Endodermal cell (in vitro differentiated cells): ENCODE results near the gene PRG2. TPM values are rescaled to one million over a fixed set of nuclear protein-coding genes. Genes with fewer than 3 reads are reported as not detected.

Experiments
- DNase-seq: peaks from one replicate; pipeline ENCODE4 v3.0.0-alpha.2; 2017
- H3K27ac ChIP-seq: 2 replicates; pipeline ENCODE4 v1.5.1; 2013; ENCODE audit warnings: mild to moderate bottlenecking, low read depth, low read length, moderate library complexity
- H3K27me3 ChIP-seq: 2 replicates; pipeline ENCODE4 v1.6.1; 2013; ENCODE audit warnings: mild to moderate bottlenecking, low read length, moderate library complexity; ENCODE audit not compliant: insufficient read depth, control insufficient read depth, poor library complexity, severe bottlenecking
- H3K36me3 ChIP-seq: 2 replicates; pipeline ENCODE4 v1.7.0; 2013; ENCODE audit warnings: mild to moderate bottlenecking, low read length, moderate library complexity; ENCODE audit not compliant: control insufficient read depth, insufficient read depth
- H3K4me1 ChIP-seq: one replicate; pipeline ENCODE4 v1.7.0; 2013; ENCODE audit warnings: low read length; ENCODE audit not compliant: control insufficient read depth, insufficient read depth
- H3K4me3 ChIP-seq: 2 replicates; pipeline ENCODE4 v1.5.1; 2013; ENCODE audit warnings: mild to moderate bottlenecking, low read length, moderate library complexity
- H3K9ac ChIP-seq: 2 replicates; pipeline ENCODE4 v1.6.1; 2013; ENCODE audit warnings: mild to moderate bottlenecking, low read length, moderate library complexity; ENCODE audit not compliant: poor library complexity, severe bottlenecking; ENCODE audit errors: extremely low read depth
- H3K9me3 ChIP-seq: 2 replicates; pipeline ENCODE4 v1.6.1; 2013; ENCODE audit warnings: mild to moderate bottlenecking, low read length, moderate library complexity; ENCODE audit not compliant: control insufficient read depth
- H3K27ac Mint-ChIP-seq: 2 replicates; pipeline ENCODE4 v1.8.0; 2020; ENCODE audit warnings: mixed read lengths
- H3K27me3 Mint-ChIP-seq: 2 replicates; pipeline ENCODE4 v1.8.0; 2021; ENCODE audit warnings: mild to moderate bottlenecking, mixed read lengths; ENCODE audit not compliant: insufficient read depth
- H3K36me3 Mint-ChIP-seq: 2 replicates; pipeline ENCODE4 v1.8.0; 2020; ENCODE audit warnings: low read depth, mixed read lengths
- H3K4me1 Mint-ChIP-seq: 2 replicates; pipeline ENCODE4 v1.8.0; 2020; ENCODE audit warnings: mixed read lengths
- H3K4me3 Mint-ChIP-seq: 2 replicates; pipeline ENCODE4 v1.8.0; 2020; ENCODE audit warnings: mild to moderate bottlenecking, moderate library complexity, mixed read lengths
- H3K9me3 Mint-ChIP-seq: 2 replicates; pipeline ENCODE4 v1.8.0; 2020; ENCODE audit warnings: mild to moderate bottlenecking, mixed read lengths
- CTCF ChIP-seq: fragments of 200-600 bp; sonication (generic); conservative IDR thresholded peaks from 2 replicates; pipeline ENCODE4 v1.5.0; 2021; ENCODE audit warnings: antibody characterized with exemption, mild to moderate bottlenecking
- WGBS, 2 experiments: methylation state at CpG; one replicate each; pipeline versions ENCODE4 v1.1.5 to v1.1.7; 2013; ENCODE audit warnings: missing lambda C conversion rate in 2 of 2, mixed read lengths in 1 of 2; ENCODE audit not compliant: insufficient coverage in 1 of 2, insufficient read length in 1 of 2; 5-methylcytosine and 5-hydroxymethylcytosine counted together
- total RNA-seq, 2 donors: library from RNA; stranded (reverse); fragmentation: NEBNext Ultra II Directional in 1 of 2; extraction: Animal tissue kit (Norgen Biotek cat#: 25700) in 1 of 2; gene quantifications; 2 replicates in 1 of 2; 3 replicates in 1 of 2; pipeline ENCODE4 v1.2.1, GENCODE V29; 2021

Gene PRG2
- total RNA-seq, 2 donors from 2014 or later: 0.42 TPM; not detected in 1

GRCh38 chr11:57424137-57424791, 33.8 kb upstream of the PRG2 start:
- H3K9me3 Mint-ChIP-seq: no peaks in the 10 kb centered on the region
- H3K36me3 Mint-ChIP-seq: peaks cover 6% of the 10 kb centered on the region
- 87 to 92% methylated on average over 8 to 9 of the region's 9 CpGs for WGBS, 2 experiments
- no peak overlapping the region for H3K4me3 ChIP-seq
- H3K27ac ChIP-seq: no peak overlapping the region
- H3K9ac ChIP-seq: no peak overlapping the region
- H3K4me3 Mint-ChIP-seq: no peak overlapping the region
- peaks cover 19% of the 10 kb centered on the region for H3K4me1 Mint-ChIP-seq
- peaks cover 30% of the 10 kb centered on the region for H3K27me3 Mint-ChIP-seq
- no peak overlapping the region for H3K27ac Mint-ChIP-seq
- no peak for TF ChIP-seq CTCF
- DNase-seq: no peak
- H3K36me3 ChIP-seq: no peaks in the 10 kb centered on the region
- H3K4me1 ChIP-seq: peaks cover 4% of the 10 kb centered on the region
- peaks cover 27% of the 10 kb centered on the region for H3K27me3 ChIP-seq
- H3K9me3 ChIP-seq: no peaks in the 10 kb centered on the region

- no peaks in the 10 kb centered on the region for H3K9me3 ChIP-seq
- no peak overlapping the region for H3K9ac ChIP-seq
- Mint-ChIP-seq H3K9me3 (no peaks in the 10 kb centered on the region), H3K4me1 (peaks cover 19% of the 10 kb centered on the region), H3K27ac (no peak overlapping the region), H3K27me3 (peaks cover 15% of the 10 kb centered on the region), H3K4me3 (no peak overlapping the region), H3K36me3 (peaks cover 12% of the 10 kb centered on the region)
- TF ChIP-seq CTCF: no peak
- H3K4me3 ChIP-seq: no peak overlapping the region
- peaks cover 11% of the 10 kb centered on the region for H3K27me3 ChIP-seq
- no peak overlapping the region for H3K27ac ChIP-seq
- H3K36me3 ChIP-seq: peaks cover 4% of the 10 kb centered on the region
- WGBS, 2 experiments: 83 to 93% methylated on average over 2 of the region's 4 CpGs
- peaks cover 4% of the 10 kb centered on the region for H3K4me1 ChIP-seq
- no peak for DNase-seq
Observed at GRCh38 chr11:57422669-57423068, 32.2 kb upstream of the PRG2 start.

- DNase-seq: no peak
- Histone ChIP-seq H3K27ac (no peak overlapping the region), H3K9ac (no peak overlapping the region), H3K9me3 (no peaks in the 10 kb centered on the region), H3K4me3 (no peak overlapping the region), H3K36me3 (peaks cover 8% of the 10 kb centered on the region), H3K4me1 (peaks cover 4% of the 10 kb centered on the region), H3K27me3 (peaks cover 8% of the 10 kb centered on the region)
- H3K4me1 Mint-ChIP-seq: peaks cover 14% of the 10 kb centered on the region
- peaks cover 8% of the 10 kb centered on the region for H3K27me3 Mint-ChIP-seq
- TF ChIP-seq CTCF: no peak
- H3K27ac Mint-ChIP-seq: no peak overlapping the region
- peaks cover 20% of the 10 kb centered on the region for H3K36me3 Mint-ChIP-seq
- no peak overlapping the region for H3K4me3 Mint-ChIP-seq
- no peaks in the 10 kb centered on the region for H3K9me3 Mint-ChIP-seq
Observed at GRCh38 chr11:57421805-57422204, 31.4 kb upstream of the PRG2 start.
